Pancreas (tissue), 10 donors: ENCODE measurements around the gene AMER3. TPM values are rescaled to one million over a fixed set of nuclear protein-coding genes. Genes with fewer than 3 reads are reported as not detected.

ENCODE experiments used
- ATAC-seq, 4 donors: fragments of 200-7000 bp; cut with Tn5 transposase; one replicate each; pipeline versions ENCODE4 v1.8.0 to v1.9.1; 2020; ENCODE audit warnings: mild to moderate bottlenecking in 4 of 4, moderate library complexity in 4 of 4
- DNase-seq, 6 donors: peaks; one replicate each; pipeline ENCODE4 v3.0.0-alpha.2; 2020
- FAIRE-seq: peaks from 2 replicates; lab custom pipeline; 2012; peaks lifted over from hg19 to GRCh38; lab: Jason Lieb, UNC
- H3K27ac ChIP-seq, 4 donors: fragments of 200-600 bp; sonication (generic); 1 replicate in 3 of 4; 2 replicates in 1 of 4; pipeline versions ENCODE4 v1.5.0 to v1.8.0; 2020
- H3K27me3 ChIP-seq, 4 donors: fragments of 200-600 bp; one replicate each; pipeline ENCODE4 v1.8.0; 2021
- H3K36me3 ChIP-seq, 3 donors: fragments of 200-600 bp; sonication (generic) in 1 of 3; one replicate each; pipeline versions ENCODE4 v1.5.0 to v1.8.0; 2020 to 2021
- H3K4me1 ChIP-seq, 3 donors: fragments of 200-600 bp; one replicate each; pipeline ENCODE4 v1.8.0; 2021
- H3K4me3 ChIP-seq, 4 donors: fragments of 200-600 bp; sonication (generic) in 2 of 4; one replicate each; pipeline versions ENCODE4 v1.5.0 to v1.8.0; 2020 to 2021
- H3K9me3 ChIP-seq, 4 donors: fragments of 200-600 bp; one replicate each; pipeline ENCODE4 v1.8.0; 2021
- CTCF ChIP-seq, 4 donors: fragments of 200-600 bp; sonication (generic) in 3 of 4; IDR thresholded peaks; one replicate each; pipeline versions ENCODE4 v1.5.0 to v1.8.0; 2021; ENCODE audit warnings: antibody characterized with exemption in 4 of 4
- WGBS, 2 donors: extraction: QIAGEN DNeasy Blood & Tissue Kit; methylation state at CpG; one replicate each; pipeline ENCODE4 v1.1.7; 2013; 5-methylcytosine and 5-hydroxymethylcytosine counted together
- intact Hi-C, 3 donors: fragments of 100-400 bp; cut with DNase I; formaldehyde crosslinking; loops; one replicate each; pipeline versions ENCODE4 v1.11.1 to v1.14.2; 2022
- polyA plus RNA-seq, 2 donors: library from polyadenylated mRNA; stranded (reverse); fragments of 200-250 nt; gene quantifications; one replicate each; pipeline ENCODE4 v1.2.3, GENCODE V29; 2013
- total RNA-seq, 6 donors: library from RNA; stranded (reverse); fragmentation: NEBNext Ultra II Directional in 4 of 6; extraction: Animal tissue kit (Norgen Biotek cat#: 25700) in 4 of 6; gene quantifications; one replicate each; pipeline versions ENCODE4 v1.2.1 to v1.2.4, GENCODE V29; 2021 to 2023
- donor health status: healthy with polysubstance abuse.
- donor health status: DM: no; HTN: no; CAD: no; lungs with moderate emphysema.
- donor health status: DM: no; HTN: no; CAD: no.
- donor health status: control.
- donor health status: control.
- donor health status: Bipolar disorder and iron deficiency.
- donor health status: DM: yes; HTN: yes; CAD: no.
- donor health status: DM: no; HTN: no; CAD: no.
- donor health status: DM: no; HTN: no; CAD: no.
- donor health status: DM: yes; HTN: yes; CAD: no.

AMER3 gene
- total and polyA plus RNA-seq, 8 donors = 0.25 to 2.1 (median 0.74) TPM

GRCh38 chr2:130814931-130815680 lies 59.8 kb downstream of the AMER3 start:
- no peaks in the 10 kb centered on the region for H3K36me3 ChIP-seq
- no peaks in the 10 kb centered on the region for H3K27me3 ChIP-seq
- FAIRE-seq (no peak), DNase-seq (no peak), ATAC-seq (no peak)
- H3K4me3 ChIP-seq = no peak overlapping the region
- H3K27ac ChIP-seq = no peak overlapping the region
- H3K4me1 ChIP-seq = no peaks in the 10 kb centered on the region
- WGBS, 2 donors = 85 to 92% methylated on average over 15 of the region's 15 CpGs
- no peak for TF ChIP-seq CTCF (IDR thresholded peaks at IDR 0.05)
- intact Hi-C loops = no loop called here
- no peaks in the 10 kb centered on the region for H3K9me3 ChIP-seq

Other genes starting within 250 kb of the AMER3 start
- gene POTEI, start 246.2 kb upstream of the AMER3 start, total RNA-seq = under 1 TPM; 0.08 to 0.24 (median 0.11) TPM
- gene POTEI, start 246.2 kb upstream of the AMER3 start, polyA plus RNA-seq = under 1 TPM; 0.26 to 0.30 TPM
- under 1 TPM in 1 of 6 donors, not detected in 5; 0.55 TPM for gene CFC1B, start 234.3 kb upstream of the AMER3 start, total RNA-seq
- 1 to 10 TPM; 1.7 to 3.1 TPM for gene CFC1B, start 234.3 kb upstream of the AMER3 start, polyA plus RNA-seq
- 10 to 100 TPM in 3 of 6 donors, 1 to 10 TPM in 3; 3.0 to 64.6 (median 10.5) TPM for gene CFC1, start 156.0 kb upstream of the AMER3 start, total RNA-seq
- 100 to 1,000 TPM; 207 to 385 TPM for gene CFC1, start 156.0 kb upstream of the AMER3 start, polyA plus RNA-seq
- gene POTEJ, start 144.1 kb upstream of the AMER3 start, total RNA-seq = under 1 TPM in 2 of 6 donors, not detected in 4; 0.06 TPM
- gene POTEJ, start 144.1 kb upstream of the AMER3 start, polyA plus RNA-seq = under 1 TPM; 0.07 to 0.19 TPM
- gene GPR148, start 26.5 kb upstream of the AMER3 start, total RNA-seq = under 1 TPM; 0.14 to 0.52 (median 0.22) TPM
- 1 to 10 TPM in 1 of 2 donors, under 1 TPM in 1; 0.61 to 1.2 TPM for gene GPR148, start 26.5 kb upstream of the AMER3 start, polyA plus RNA-seq
- gene ARHGEF4, start 81.4 kb downstream of the AMER3 start, total RNA-seq = 10 to 100 TPM; 16.3 to 24.1 (median 18.5) TPM
- 10 to 100 TPM; 31.6 to 58.2 TPM for gene ARHGEF4, start 81.4 kb downstream of the AMER3 start, polyA plus RNA-seq